Measurements from ENCODE around the gene KCNC2.

DNA sequence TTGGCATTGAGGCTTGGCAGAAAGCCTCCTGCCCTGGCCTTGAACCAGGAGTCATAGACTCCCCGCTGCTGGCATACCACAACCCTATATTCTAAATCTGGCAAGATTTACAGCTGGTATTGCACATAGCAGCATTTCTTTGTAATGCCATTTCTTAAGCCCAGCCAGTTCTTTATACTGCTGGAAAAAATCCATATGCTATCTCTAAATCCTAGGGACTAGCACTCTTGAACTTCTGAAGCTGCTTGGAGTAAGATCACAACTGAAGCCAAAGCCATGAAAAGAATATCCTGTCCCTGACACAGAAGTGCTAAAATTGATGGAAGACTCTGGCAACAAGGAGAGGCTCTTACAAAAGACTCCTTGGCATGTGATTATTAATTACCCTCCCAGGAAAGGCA, 89.3 kb downstream of the KCNC2 start:
- TF ChIP-seq, protein P1, sequence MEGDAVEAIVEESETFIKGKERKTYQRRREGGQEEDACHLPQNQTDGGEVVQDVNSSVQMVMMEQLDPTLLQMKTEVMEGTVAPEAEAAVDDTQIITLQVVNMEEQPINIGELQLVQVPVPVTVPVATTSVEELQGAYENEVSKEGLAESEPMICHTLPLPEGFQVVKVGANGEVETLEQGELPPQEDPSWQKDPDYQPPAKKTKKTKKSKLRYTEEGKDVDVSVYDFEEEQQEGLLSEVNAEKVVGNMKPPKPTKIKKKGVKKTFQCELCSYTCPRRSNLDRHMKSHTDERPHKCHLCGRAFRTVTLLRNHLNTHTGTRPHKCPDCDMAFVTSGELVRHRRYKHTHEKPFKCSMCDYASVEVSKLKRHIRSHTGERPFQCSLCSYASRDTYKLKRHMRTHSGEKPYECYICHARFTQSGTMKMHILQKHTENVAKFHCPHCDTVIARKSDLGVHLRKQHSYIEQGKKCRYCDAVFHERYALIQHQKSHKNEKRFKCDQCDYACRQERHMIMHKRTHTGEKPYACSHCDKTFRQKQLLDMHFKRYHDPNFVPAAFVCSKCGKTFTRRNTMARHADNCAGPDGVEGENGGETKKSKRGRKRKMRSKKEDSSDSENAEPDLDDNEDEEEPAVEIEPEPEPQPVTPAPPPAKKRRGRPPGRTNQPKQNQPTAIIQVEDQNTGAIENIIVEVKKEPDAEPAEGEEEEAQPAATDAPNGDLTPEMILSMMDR (IDR thresholded peaks at IDR 0.05; ENCODE audit: low read depth, low read length, poor library complexity, severe bottlenecking) = no peak
- TF ChIP-seq EZH2phosphoT487 (IDR thresholded peaks at IDR 0.05; ENCODE audit: borderline replicate concordance, low read length) = no peak
